Ovary (tissue), 10 donors: Measurements from ENCODE around the gene KRT79. TPM values are rescaled to one million over a fixed set of nuclear protein-coding genes. Genes with fewer than 3 reads are reported as not detected.
A peak's percentile ranks its signal among the peaks of the same experiment; 100 is the strongest.
"Not testable (repeated sequence)": the region's sequence is repeated elsewhere in the genome, so short reads cannot be mapped to it uniquely, and the experiment has no call there.

Source experiments
- DNase-seq, 5 donors: peaks; one replicate each; pipeline ENCODE4 v3.0.0-alpha.2; 2019 to 2020
- H3K27ac ChIP-seq, 2 donors: fragments of 200-600 bp; one replicate each; pipeline versions ENCODE4 v1.5.1 to v1.8.0; 2019 to 2022
- H3K27me3 ChIP-seq: fragments of 200-600 bp; one replicate; pipeline ENCODE4 v1.8.0; 2022
- H3K36me3 ChIP-seq: fragments of 200-600 bp; sonication (generic); one replicate; pipeline ENCODE4 v1.5.1; 2019
- H3K4me1 ChIP-seq: one replicate; pipeline ENCODE4 v1.8.1; 2013; ENCODE audit warnings: mild to moderate bottlenecking, moderate library complexity; ENCODE audit not compliant: insufficient read depth
- H3K4me3 ChIP-seq: fragments of 200-600 bp; sonication (generic); one replicate; pipeline ENCODE4 v1.5.1; 2017
- H3K9me3 ChIP-seq, 2 donors: fragments of 200-600 bp in 1 of 2; sonication (generic) in 1 of 2; one replicate each; pipeline versions ENCODE4 v1.5.1 to v1.8.1; 2013 to 2019; ENCODE audit warnings: mild to moderate bottlenecking in 1 of 2, moderate library complexity in 1 of 2
- CTCF ChIP-seq, 3 donors: fragments of 450-650 bp in 2 of 3; fragments of 200-600 bp in 1 of 3; IDR thresholded peaks; one replicate each; pipeline versions ENCODE4 v1.5.1 to v1.8.0; 2016 to 2022; ENCODE audit warnings: antibody characterized with exemption in 3 of 3, mild to moderate bottlenecking in 1 of 3
- EP300 ChIP-seq: sonication (generic); formaldehyde crosslinking; IDR thresholded peaks from one replicate; pipeline ENCODE4 v1.6.1; 2017; ENCODE audit warnings: antibody characterized with exemption
- POLR2A ChIP-seq: fragments of 450-650 bp; IDR thresholded peaks from one replicate; pipeline ENCODE4 v1.6.1; 2017; ENCODE audit warnings: antibody characterized with exemption, mild to moderate bottlenecking, moderate library complexity
- WGBS, 3 donors: extraction: QIAGEN DNeasy Blood & Tissue Kit in 1 of 3; methylation state at CpG; one replicate each; pipeline versions ENCODE4 v1.1.5 to v1.1.7; 2013 to 2017; 5-methylcytosine and 5-hydroxymethylcytosine counted together
- intact Hi-C, 4 donors: fragments of 100-400 bp; cut with DNase I; formaldehyde crosslinking; loops; one replicate each; pipeline versions ENCODE4 v1.11.0 to v1.15.1; 2022 to 2023
- long read RNA-seq, 3 donors: library from polyadenylated mRNA in 2 of 3; unstranded in 2 of 3; transcript quantifications; one replicate each; pipeline ENCODE4 v2.0.0 and lab custom pipeline, GENCODE V29; 2021 to 2026
- polyA plus RNA-seq, 2 donors: library from polyadenylated mRNA; stranded (reverse); fragments of 200-250 nt in 1 of 2; fragments of 350-450 nt in 1 of 2; fragmentation: Illumina TruSeq in 1 of 2; extraction: RNeasy Lipid Tissue Mini Kit (QIAGEN cat#74804) in 1 of 2; gene quantifications; one replicate each; pipeline ENCODE4 v1.2.3, GENCODE V29; 2013 to 2014
- total RNA-seq, 7 donors: library from RNA; depleted of rRNA in 2 of 7; stranded (reverse); fragments of >200 nt in 2 of 7; fragmentation: NEBNext Ultra II Directional in 3 of 7; extraction: Animal tissue kit (Norgen Biotek cat#: 25700) in 3 of 7; gene quantifications; one replicate each; pipeline versions ENCODE4 v1.1.0 to v1.2.4, GENCODE V29; 2016 to 2023
- donor health status: DM: no; HTN: no; CAD: no; lungs with moderate emphysema.
- donor health status: DM: no; HTN: no; CAD: no.
- donor health status: Bipolar disorder and iron deficiency.
- donor health status: DM: yes; HTN: yes; CAD: no.
- donor health status: DM: no; HTN: no; CAD: no.
- donor health status: DM: yes; HTN: yes; CAD: no.

The KRT79 gene
- total RNA-seq (not detected), polyA plus RNA-seq (not detected)
- long read RNA-seq, donor 1 = 0 reads
- long read RNA-seq, donor 2 = 0 reads
- long read RNA-seq, donor 3 = 0 reads

GRCh38 chr12:52833922-52834726, at the start of gene KRT79:
Gene KRT79, minus strand, starts transcription at chr12:52834311. Its CDS starts 51 bp downstream, at chr12:52834260.
- intact Hi-C loops = no loop called here
- Histone ChIP-seq H3K27me3 (no peaks in the 10 kb centered on the region), H3K4me1 (no peaks in the 10 kb centered on the region), H3K9me3 (no peaks in the 10 kb centered on the region), H3K27ac (no peak within 1 kb of the TSS), H3K36me3 (no peaks in the 10 kb centered on the region), H3K4me3 (no peak within 1 kb of the TSS)
- WGBS, 3 donors = 84 to 87% (median 86%) methylated on average over 22 of the region's 22 CpGs
- no peak for DNase-seq
- TF ChIP-seq POLR2A = no peak
- TF ChIP-seq EP300 = no peak
- no peak for TF ChIP-seq CTCF (IDR thresholded peaks at IDR 0.05)

- intact Hi-C loops = loop anchor here in 1 of 4 donors (5.0 kb wide), 1 partner anchor 723 kb away; no protein-coding TSS in a partner anchor
- WGBS, 3 donors = 50 to 58% (median 54%) methylated on average over 8 of the region's 8 CpGs
- not testable (repeated sequence) for H3K27ac ChIP-seq
These were observed 46.4 kb upstream of the KRT79 start for GRCh38 chr12:52880499-52880898.

GRCh38 chr12:52879394-52880351, 45.6 kb upstream of the KRT79 start:
- intact Hi-C loops = loop anchor here (5.0 kb wide), 4 partner anchors 502 to 727 kb away; no protein-coding TSS in a partner anchor
- no peaks in the 10 kb centered on the region for H3K36me3 ChIP-seq
- no peaks in the 10 kb centered on the region for H3K9me3 ChIP-seq
- H3K27me3 ChIP-seq = no peaks in the 10 kb centered on the region
- TF ChIP-seq CTCF (IDR thresholded peaks at IDR 0.05) = peak; percentile 71 to 76 (median 74)
- TF ChIP-seq POLR2A = no peak
- TF ChIP-seq EP300 = no peak
- H3K4me1 ChIP-seq = peaks cover 4% of the 10 kb centered on the region
- no peak overlapping the region for H3K4me3 ChIP-seq
- DNase-seq = peak; percentile 68 to 80 (median 77)
- no peak overlapping the region for H3K27ac ChIP-seq
- 5 to 7% (median 6%) methylated on average over 36 to 38 of the region's 38 CpGs for WGBS, 3 donors

More at GRCh38 chr12:52880499-52880898, 46.4 kb upstream of the KRT79 start:
- not testable (repeated sequence) for H3K27me3 ChIP-seq, H3K9me3 ChIP-seq, H3K4me3 ChIP-seq, H3K36me3 ChIP-seq, H3K4me1 ChIP-seq, DNase-seq

- Histone ChIP-seq H3K9me3 (no peaks in the 10 kb centered on the region), H3K36me3 (no peaks in the 10 kb centered on the region), H3K27me3 (no peaks in the 10 kb centered on the region), H3K4me3 (no peak overlapping the region), H3K27ac (no peak overlapping the region), H3K4me1 (peaks cover 4% of the 10 kb centered on the region)
- TF ChIP-seq EP300 (no peak), CTCF (IDR thresholded peaks at IDR 0.05) (no peak), POLR2A (no peak)
- no peak for DNase-seq
- 70 to 77% (median 72%) methylated on average over 17 of the region's 17 CpGs for WGBS, 3 donors
- intact Hi-C loops = loop anchor here in 3 of 4 donors (5.0 kb wide), 4 partner anchors 501 to 726 kb away; no protein-coding TSS in a partner anchor
These were observed 44.6 kb upstream of the KRT79 start for GRCh38 chr12:52878507-52879393.
